GM12891 (cell line): ENCODE results near the gene NFATC1.

Source experiments
- POLR2A ChIP-seq: IDR thresholded peaks from 2 replicates; pipeline ENCODE4 v1.6.1; 2011; ENCODE audit warnings: low read depth, low read length, control low read depth
- SPI1 ChIP-seq: IDR thresholded peaks from 2 replicates; pipeline ENCODE4 v1.6.1; 2011; ENCODE audit warnings: low read depth, low read length, control low read depth

GRCh38 chr18:79521416-79522205 is 125.9 kb downstream of the NFATC1 start:
- TF ChIP-seq SPI1 = no peak
- TF ChIP-seq POLR2A = no peak
